ENCODE measurements around the gene FBXO48. TPM values are rescaled to one million over a fixed set of nuclear protein-coding genes. Genes with fewer than 3 reads are reported as not detected.
A peak's percentile ranks its signal among the peaks of the same experiment; 100 is the strongest.

The FBXO48 gene
- total RNA-seq, 1 donor: 0.72 TPM

DNA sequence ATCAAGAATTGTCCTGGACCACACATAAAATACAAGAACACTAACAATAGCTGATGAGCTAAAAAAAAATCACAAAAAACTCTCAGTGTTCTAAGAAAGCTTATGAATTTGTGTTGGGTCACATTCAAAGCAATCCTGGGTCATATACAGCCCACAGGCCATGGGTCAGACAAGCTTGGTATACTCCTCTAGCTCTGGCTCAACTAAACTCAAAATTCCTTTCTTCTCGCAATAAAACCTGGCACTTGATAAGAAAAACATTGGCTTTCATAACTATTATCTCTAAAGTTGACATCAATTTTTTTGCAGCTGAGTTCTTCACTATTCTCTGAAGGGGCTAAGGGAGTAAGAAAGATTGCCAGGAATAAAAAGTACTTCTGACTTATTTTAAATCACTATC, 38.3 kb downstream of the FBXO48 start:
- Histone ChIP-seq H3K27me3 (ENCODE audit: insufficient read depth, low read length) (no peaks in the 10 kb centered on the region), H2AFZ (ENCODE audit: low read length) (no peak overlapping the region), H3K4me1 (ENCODE audit: insufficient read depth, low read length) (peaks cover 13% of the 10 kb centered on the region), H3K36me3 (ENCODE audit: insufficient read depth, low read length) (no peaks in the 10 kb centered on the region), H3K4me2 (ENCODE audit: insufficient read depth, low read length) (no peak overlapping the region), H3K27ac (ENCODE audit: low read depth, low read length) (no peak overlapping the region), H4K20me1 (ENCODE audit: insufficient read depth, low read length) (no peaks in the 10 kb centered on the region), H3K79me2 (ENCODE audit: insufficient read depth, low read length) (no peaks in the 10 kb centered on the region), H3K9me3 (ENCODE audit: low read depth, low read length) (no peaks in the 10 kb centered on the region), H3K4me3 (ENCODE audit: insufficient read depth, low read length) (no peak overlapping the region)
- TF ChIP-seq, protein P1, sequence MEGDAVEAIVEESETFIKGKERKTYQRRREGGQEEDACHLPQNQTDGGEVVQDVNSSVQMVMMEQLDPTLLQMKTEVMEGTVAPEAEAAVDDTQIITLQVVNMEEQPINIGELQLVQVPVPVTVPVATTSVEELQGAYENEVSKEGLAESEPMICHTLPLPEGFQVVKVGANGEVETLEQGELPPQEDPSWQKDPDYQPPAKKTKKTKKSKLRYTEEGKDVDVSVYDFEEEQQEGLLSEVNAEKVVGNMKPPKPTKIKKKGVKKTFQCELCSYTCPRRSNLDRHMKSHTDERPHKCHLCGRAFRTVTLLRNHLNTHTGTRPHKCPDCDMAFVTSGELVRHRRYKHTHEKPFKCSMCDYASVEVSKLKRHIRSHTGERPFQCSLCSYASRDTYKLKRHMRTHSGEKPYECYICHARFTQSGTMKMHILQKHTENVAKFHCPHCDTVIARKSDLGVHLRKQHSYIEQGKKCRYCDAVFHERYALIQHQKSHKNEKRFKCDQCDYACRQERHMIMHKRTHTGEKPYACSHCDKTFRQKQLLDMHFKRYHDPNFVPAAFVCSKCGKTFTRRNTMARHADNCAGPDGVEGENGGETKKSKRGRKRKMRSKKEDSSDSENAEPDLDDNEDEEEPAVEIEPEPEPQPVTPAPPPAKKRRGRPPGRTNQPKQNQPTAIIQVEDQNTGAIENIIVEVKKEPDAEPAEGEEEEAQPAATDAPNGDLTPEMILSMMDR (IDR thresholded peaks at IDR 0.05; ENCODE audit: extremely low read depth, low read depth, low read length): no peak
- DNase-seq (ENCODE audit: insufficient read length, low spot score, missing footprints): no peak

DNA sequence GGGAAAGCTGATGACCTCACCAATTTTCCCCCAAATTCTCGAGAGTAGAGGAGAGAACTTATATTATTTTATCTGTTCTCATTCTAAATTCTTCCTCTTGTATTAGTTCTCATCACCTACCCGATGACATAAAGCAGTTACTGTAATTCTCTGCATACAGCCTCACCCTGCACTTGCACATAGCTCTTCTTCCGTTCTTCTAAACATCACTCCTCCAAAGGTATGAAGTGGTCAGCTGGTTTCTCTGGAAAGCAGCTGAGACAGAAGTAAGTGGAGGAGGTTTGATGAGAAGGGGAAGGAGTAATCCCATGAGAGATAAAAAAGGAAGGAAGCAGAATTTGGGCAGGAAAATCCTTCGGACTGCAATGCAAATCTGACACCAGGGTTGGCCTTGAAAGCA, 39.0 kb downstream of the FBXO48 start:
- Histone ChIP-seq H3K36me3 (ENCODE audit: insufficient read depth, low read length) (no peaks in the 10 kb centered on the region), H2AFZ (ENCODE audit: low read length) (no peak overlapping the region), H3K4me1 (ENCODE audit: insufficient read depth, low read length) (peaks cover 13% of the 10 kb centered on the region), H3K27me3 (ENCODE audit: insufficient read depth, low read length) (no peaks in the 10 kb centered on the region), H4K20me1 (ENCODE audit: insufficient read depth, low read length) (no peaks in the 10 kb centered on the region), H3K79me2 (ENCODE audit: insufficient read depth, low read length) (no peaks in the 10 kb centered on the region), H3K27ac (ENCODE audit: low read depth, low read length) (no peak overlapping the region), H3K4me2 (ENCODE audit: insufficient read depth, low read length) (no peak overlapping the region), H3K4me3 (ENCODE audit: insufficient read depth, low read length) (no peak overlapping the region), H3K9me3 (ENCODE audit: low read depth, low read length) (no peaks in the 10 kb centered on the region)
- DNase-seq (ENCODE audit: insufficient read length, low spot score, missing footprints): no peak
- TF ChIP-seq, protein P1 (IDR thresholded peaks at IDR 0.05; ENCODE audit: extremely low read depth, low read depth, low read length): no peak

DNA sequence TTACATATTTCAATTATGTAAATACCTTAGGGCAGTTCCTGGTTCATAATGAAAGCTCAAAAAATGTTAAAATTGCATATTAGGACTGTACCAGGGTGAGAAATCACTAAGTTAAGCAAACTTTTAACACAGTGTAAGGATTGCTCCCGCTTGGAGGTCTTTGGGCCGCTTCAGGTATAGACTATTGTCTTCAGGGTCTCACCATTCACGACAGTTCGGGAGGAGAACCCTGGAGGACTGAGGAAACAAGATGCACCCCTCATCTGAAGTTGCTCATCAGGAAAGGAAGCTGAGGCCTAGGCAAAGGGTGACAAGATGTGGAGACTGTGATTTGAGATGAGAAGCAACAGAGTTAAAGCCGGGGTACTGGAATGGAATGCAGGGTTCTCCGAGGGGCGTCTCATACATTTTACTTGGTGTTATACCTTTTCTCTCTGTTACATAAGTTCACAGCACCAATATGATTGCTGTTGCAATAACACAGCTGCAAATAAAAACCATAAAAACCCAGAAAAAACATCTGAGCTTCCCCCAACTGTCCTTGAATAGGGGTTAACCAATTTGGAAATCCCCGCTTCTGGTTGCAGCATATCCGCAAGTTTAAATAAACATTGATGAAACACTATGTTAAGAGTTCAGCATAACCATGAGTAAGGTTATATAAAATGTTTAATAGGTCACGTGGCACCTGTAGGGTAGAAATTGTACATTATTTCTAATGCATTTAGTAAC, 40.1 kb downstream of the FBXO48 start:
- Histone ChIP-seq H3K27ac (ENCODE audit: low read depth, low read length) (no peak overlapping the region), H3K4me3 (ENCODE audit: insufficient read depth, low read length) (no peak overlapping the region), H3K9me3 (ENCODE audit: low read depth, low read length) (no peaks in the 10 kb centered on the region), H3K27me3 (ENCODE audit: insufficient read depth, low read length) (no peaks in the 10 kb centered on the region), H4K20me1 (ENCODE audit: insufficient read depth, low read length) (no peaks in the 10 kb centered on the region), H3K79me2 (ENCODE audit: insufficient read depth, low read length) (no peaks in the 10 kb centered on the region), H3K4me2 (ENCODE audit: insufficient read depth, low read length) (no peak overlapping the region), H3K4me1 (ENCODE audit: insufficient read depth, low read length) (peaks cover 13% of the 10 kb centered on the region), H2AFZ (ENCODE audit: low read length) (peak overlapping the region; percentile 20), H3K36me3 (ENCODE audit: insufficient read depth, low read length) (no peaks in the 10 kb centered on the region)
- TF ChIP-seq, protein P1 (IDR thresholded peaks at IDR 0.05; ENCODE audit: extremely low read depth, low read depth, low read length): no peak
- DNase-seq (ENCODE audit: insufficient read length, low spot score, missing footprints): no peak

DNA sequence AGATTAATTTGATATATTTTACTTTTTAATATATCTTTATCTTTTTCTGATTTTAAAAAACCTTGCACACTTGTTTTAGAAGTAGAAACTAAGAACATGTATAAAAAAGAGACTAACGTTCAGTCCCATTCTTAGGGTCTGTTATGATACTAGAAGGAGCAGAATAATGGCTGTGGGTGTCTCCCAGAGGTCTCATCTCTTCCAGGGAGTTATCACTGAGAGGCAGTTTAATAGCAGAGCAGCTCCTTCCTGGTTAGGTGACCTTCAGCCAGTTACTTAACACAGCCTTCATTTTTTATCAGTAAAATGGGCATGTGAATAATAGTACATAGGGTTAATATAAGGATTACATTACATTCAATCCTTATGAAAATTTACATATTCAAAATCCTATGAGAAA, 40.6 kb downstream of the FBXO48 start:
- Histone ChIP-seq H3K9me3 (ENCODE audit: low read depth, low read length) (no peaks in the 10 kb centered on the region), H3K27ac (ENCODE audit: low read depth, low read length) (no peak overlapping the region), H3K36me3 (ENCODE audit: insufficient read depth, low read length) (no peaks in the 10 kb centered on the region), H3K27me3 (ENCODE audit: insufficient read depth, low read length) (peaks cover 3% of the 10 kb centered on the region), H3K4me3 (ENCODE audit: insufficient read depth, low read length) (no peak overlapping the region), H3K4me1 (ENCODE audit: insufficient read depth, low read length) (peaks cover 13% of the 10 kb centered on the region), H3K4me2 (ENCODE audit: insufficient read depth, low read length) (no peak overlapping the region), H4K20me1 (ENCODE audit: insufficient read depth, low read length) (no peaks in the 10 kb centered on the region), H2AFZ (ENCODE audit: low read length) (no peak overlapping the region), H3K79me2 (ENCODE audit: insufficient read depth, low read length) (no peaks in the 10 kb centered on the region)
- TF ChIP-seq, protein P1 (IDR thresholded peaks at IDR 0.05; ENCODE audit: extremely low read depth, low read depth, low read length): no peak
- DNase-seq (ENCODE audit: insufficient read length, low spot score, missing footprints): no peak
